Stomach (tissue), 9 donors: ENCODE measurements around the gene UGT1A6. TPM values are rescaled to one million over a fixed set of nuclear protein-coding genes. Genes with fewer than 3 reads are reported as not detected.

Experiments used
- DNase-seq, 2 donors: peaks; one replicate each; pipeline versions ENCODE4 v3.0.0 to v3.0.0-alpha.2; 2013 to 2019
- H3K27ac ChIP-seq, 5 donors: fragments of 200-600 bp in 4 of 5; sonication (generic) in 4 of 5; one replicate each; pipeline ENCODE4 v1.5.1; 2013 to 2019; ENCODE audit warnings: mild to moderate bottlenecking in 1 of 5, moderate library complexity in 1 of 5
- H3K27me3 ChIP-seq, 3 donors: fragments of 200-600 bp; sonication (generic); one replicate each; pipeline ENCODE4 v1.5.1; 2017 to 2019; ENCODE audit warnings: mixed run types in 1 of 3
- H3K36me3 ChIP-seq, 4 donors: fragments of 200-600 bp; sonication (generic); 1 replicate in 3 of 4; 2 replicates in 1 of 4; pipeline ENCODE4 v1.5.1; 2016 to 2019
- H3K4me1 ChIP-seq, 4 donors: fragments of 200-600 bp; sonication (generic); one replicate each; pipeline ENCODE4 v1.5.1; 2016 to 2019
- H3K4me3 ChIP-seq, 4 donors: fragments of 200-600 bp; sonication (generic) in 3 of 4; one replicate each; pipeline ENCODE4 v1.5.1; 2016 to 2019; ENCODE audit warnings: mild to moderate bottlenecking in 1 of 4
- H3K9me3 ChIP-seq, 4 donors: fragments of 200-600 bp; sonication (generic); one replicate each; pipeline ENCODE4 v1.5.1; 2016 to 2019
- EP300 ChIP-seq: sonication (generic); formaldehyde crosslinking; IDR thresholded peaks from one replicate; pipeline ENCODE4 v1.6.1; 2017; ENCODE audit warnings: antibody characterized with exemption
- POLR2A ChIP-seq, 4 donors: fragments of 450-650 bp; IDR thresholded peaks; one replicate each; pipeline ENCODE4 v1.6.1; 2016; ENCODE audit warnings: antibody characterized with exemption in 4 of 4, control low read depth in 2 of 4, mild to moderate bottlenecking in 1 of 4, moderate library complexity in 1 of 4
- POLR2AphosphoS5 ChIP-seq, 3 donors: sonication (generic); formaldehyde crosslinking; IDR thresholded peaks; one replicate each; pipeline ENCODE4 v1.6.1; 2016; ENCODE audit warnings: antibody characterized with exemption in 3 of 3
- WGBS, 5 donors: extraction: QIAGEN DNeasy Blood & Tissue Kit in 3 of 5; methylation state at CpG; one replicate each; pipeline versions ENCODE4 v1.1.5 to v1.1.7; 2013 to 2018; 5-methylcytosine and 5-hydroxymethylcytosine counted together
- intact Hi-C: fragments of 100-400 bp; cut with DNase I; formaldehyde crosslinking; loops from one replicate; pipeline ENCODE4 v1.15.1; 2023; ENCODE audit warnings: low total_unique reads
- polyA plus RNA-seq, 3 donors: library from polyadenylated mRNA; stranded (reverse); fragments of 200-250 nt; gene quantifications; one replicate each; pipeline ENCODE4 v1.2.3, GENCODE V29; 2013
- total RNA-seq, 5 donors: library from RNA; depleted of rRNA; stranded (reverse); fragments of >200 nt; gene quantifications; one replicate each; pipeline versions ENCODE4 v1.1.0 to v1.2.3, GENCODE V29; 2014 to 2016
- TF ChIP-seq, protein P1 (sequence below), 7 experiments: fragments of 450-650 bp in 4 of 7; fragments of 200-600 bp in 3 of 7; sonication (generic) in 3 of 7; IDR thresholded peaks; one replicate each; pipeline ENCODE4 v1.5.1; 2016 to 2019; ENCODE audit warnings: antibody characterized with exemption in 7 of 7, control low read depth in 2 of 7, mild to moderate bottlenecking in 1 of 7
- donor health status: healthy with polysubstance abuse.
- donor health status: Bipolar disorder and iron deficiency.
- donor health status: healthy.

Gene UGT1A6
- total and polyA plus RNA-seq, 8 donors = 3.5 to 184 (median 24.6) TPM

DNA sequence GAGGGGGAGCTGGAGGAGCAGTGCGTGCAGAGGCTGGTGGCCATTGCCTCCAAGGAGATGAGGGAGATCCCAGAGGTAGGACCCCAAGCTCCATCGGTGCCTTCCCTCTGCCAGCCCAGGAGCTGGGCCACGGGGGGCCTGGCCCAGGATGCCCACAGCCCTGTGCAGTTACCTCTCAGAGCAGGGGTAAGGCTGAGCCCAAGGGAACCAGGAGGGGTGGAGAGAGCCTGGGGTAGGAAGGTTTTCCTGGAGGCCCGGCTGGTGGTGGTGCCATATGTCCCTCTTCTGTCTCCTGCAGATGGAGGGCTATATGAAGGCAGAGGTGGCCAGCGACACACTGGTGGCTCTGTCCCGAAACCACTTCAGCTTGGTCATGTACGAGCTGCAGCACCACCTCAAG, 96.9 kb downstream of the UGT1A6 start:
- no peaks in the 10 kb centered on the region for H3K36me3 ChIP-seq
- no peak overlapping the region for H3K4me3 ChIP-seq
- WGBS, 5 donors = 92 to 97% (median 95%) methylated on average over 4 to 7 of the region's 7 CpGs
- TF ChIP-seq POLR2AphosphoS5 (IDR thresholded peaks at IDR 0.05) (no peak), EP300 (no peak), POLR2A (IDR thresholded peaks at IDR 0.05) (no peak)
- TF ChIP-seq, protein P1, sequence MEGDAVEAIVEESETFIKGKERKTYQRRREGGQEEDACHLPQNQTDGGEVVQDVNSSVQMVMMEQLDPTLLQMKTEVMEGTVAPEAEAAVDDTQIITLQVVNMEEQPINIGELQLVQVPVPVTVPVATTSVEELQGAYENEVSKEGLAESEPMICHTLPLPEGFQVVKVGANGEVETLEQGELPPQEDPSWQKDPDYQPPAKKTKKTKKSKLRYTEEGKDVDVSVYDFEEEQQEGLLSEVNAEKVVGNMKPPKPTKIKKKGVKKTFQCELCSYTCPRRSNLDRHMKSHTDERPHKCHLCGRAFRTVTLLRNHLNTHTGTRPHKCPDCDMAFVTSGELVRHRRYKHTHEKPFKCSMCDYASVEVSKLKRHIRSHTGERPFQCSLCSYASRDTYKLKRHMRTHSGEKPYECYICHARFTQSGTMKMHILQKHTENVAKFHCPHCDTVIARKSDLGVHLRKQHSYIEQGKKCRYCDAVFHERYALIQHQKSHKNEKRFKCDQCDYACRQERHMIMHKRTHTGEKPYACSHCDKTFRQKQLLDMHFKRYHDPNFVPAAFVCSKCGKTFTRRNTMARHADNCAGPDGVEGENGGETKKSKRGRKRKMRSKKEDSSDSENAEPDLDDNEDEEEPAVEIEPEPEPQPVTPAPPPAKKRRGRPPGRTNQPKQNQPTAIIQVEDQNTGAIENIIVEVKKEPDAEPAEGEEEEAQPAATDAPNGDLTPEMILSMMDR (IDR thresholded peaks at IDR 0.05) = no peak
- H3K27me3 ChIP-seq = no peaks in the 10 kb centered on the region
- intact Hi-C loops = no loop called here
- H3K4me1 ChIP-seq = no peaks in the 10 kb centered on the region
- DNase-seq = peak in 1 of 2 donors; percentile 9
- no peaks in the 10 kb centered on the region for H3K9me3 ChIP-seq
- no peak overlapping the region for H3K27ac ChIP-seq

DNA sequence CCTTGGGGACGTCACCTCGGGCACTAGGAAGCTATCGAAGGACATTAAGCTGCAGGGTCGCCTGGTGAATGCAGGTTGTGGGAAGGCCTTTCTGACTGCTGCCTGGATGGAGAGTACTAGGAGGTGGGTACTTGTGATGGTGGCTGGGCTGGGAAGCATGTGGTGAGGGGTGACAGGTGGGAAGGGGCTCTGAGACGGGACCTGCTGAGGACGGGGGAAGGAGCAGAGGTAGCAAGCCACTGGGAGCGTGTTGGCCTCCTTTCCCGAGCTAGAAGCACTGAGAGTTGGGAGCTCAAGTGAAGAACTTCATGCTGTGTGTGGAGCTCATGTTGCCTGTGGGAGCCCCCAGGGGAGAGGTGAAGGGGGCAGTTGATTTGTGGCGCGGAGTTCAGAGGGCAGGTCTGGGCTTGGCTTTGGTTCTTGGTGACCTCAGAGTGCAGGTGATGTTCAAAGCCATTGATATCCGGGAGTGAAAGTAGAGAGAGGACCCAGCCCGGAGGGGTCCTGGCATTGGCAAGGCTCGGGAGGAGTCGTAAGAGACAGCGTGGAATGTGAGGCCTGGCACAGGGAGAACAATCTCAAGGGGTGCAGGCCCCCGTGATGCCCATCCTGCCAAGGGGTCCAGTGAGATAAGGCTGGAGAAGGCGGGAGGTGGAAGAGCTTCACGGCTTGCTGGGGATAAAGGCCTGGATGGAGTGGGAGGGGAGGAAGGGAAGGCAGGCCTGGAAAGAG, 98.6 kb downstream of the UGT1A6 start:
- TF ChIP-seq POLR2A (IDR thresholded peaks at IDR 0.05) = no peak
- no peak for TF ChIP-seq EP300
- no peak for TF ChIP-seq POLR2AphosphoS5 (IDR thresholded peaks at IDR 0.05)
- TF ChIP-seq, protein P1 (IDR thresholded peaks at IDR 0.05) = no peak
- Histone ChIP-seq H3K4me1 (no peaks in the 10 kb centered on the region), H3K9me3 (no peaks in the 10 kb centered on the region), H3K27me3 (no peaks in the 10 kb centered on the region), H3K27ac (no peak overlapping the region), H3K36me3 (no peaks in the 10 kb centered on the region), H3K4me3 (no peak overlapping the region)
- 77 to 88% (median 85%) methylated on average over 18 of the region's 18 CpGs for WGBS, 5 donors
- DNase-seq = peak in 1 of 2 donors; percentile 24
- intact Hi-C loops = no loop called here

DNA sequence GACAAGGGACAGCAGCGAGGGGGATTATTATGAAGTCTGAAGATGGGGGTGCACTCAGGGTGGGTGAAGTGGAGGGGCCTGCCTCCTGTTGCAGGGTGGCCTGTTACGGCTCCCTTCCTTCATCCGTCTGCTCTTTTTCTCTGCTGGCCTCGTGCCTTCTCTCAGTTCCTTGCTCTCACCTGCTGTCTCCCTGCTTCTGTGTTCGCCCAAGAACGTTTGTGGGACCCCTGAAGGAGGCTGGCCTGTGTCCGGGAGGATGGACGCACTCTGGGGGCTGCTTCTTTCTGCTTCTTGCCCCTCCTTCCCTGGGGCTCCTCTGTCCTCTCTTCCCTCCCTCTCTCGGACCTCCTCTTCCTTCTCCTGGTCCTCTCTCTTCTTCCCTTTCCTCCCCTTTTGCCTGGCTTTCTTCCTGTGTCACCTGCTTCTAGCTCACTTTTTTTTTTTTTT, 99.2 kb downstream of the UGT1A6 start:
- no peak for TF ChIP-seq POLR2AphosphoS5 (IDR thresholded peaks at IDR 0.05)
- no peak for TF ChIP-seq EP300
- TF ChIP-seq POLR2A (IDR thresholded peaks at IDR 0.05) = no peak
- TF ChIP-seq, protein P1 (IDR thresholded peaks at IDR 0.05) = no peak
- Histone ChIP-seq H3K9me3 (no peaks in the 10 kb centered on the region), H3K27ac (no peak overlapping the region), H3K4me1 (no peaks in the 10 kb centered on the region), H3K36me3 (no peaks in the 10 kb centered on the region), H3K27me3 (no peaks in the 10 kb centered on the region), H3K4me3 (no peak overlapping the region)
- WGBS, 5 donors = 76 to 82% (median 81%) methylated on average over 8 to 9 of the region's 9 CpGs
- intact Hi-C loops = no loop called here
- peak in 1 of 2 donors; percentile 8 for DNase-seq

DNA sequence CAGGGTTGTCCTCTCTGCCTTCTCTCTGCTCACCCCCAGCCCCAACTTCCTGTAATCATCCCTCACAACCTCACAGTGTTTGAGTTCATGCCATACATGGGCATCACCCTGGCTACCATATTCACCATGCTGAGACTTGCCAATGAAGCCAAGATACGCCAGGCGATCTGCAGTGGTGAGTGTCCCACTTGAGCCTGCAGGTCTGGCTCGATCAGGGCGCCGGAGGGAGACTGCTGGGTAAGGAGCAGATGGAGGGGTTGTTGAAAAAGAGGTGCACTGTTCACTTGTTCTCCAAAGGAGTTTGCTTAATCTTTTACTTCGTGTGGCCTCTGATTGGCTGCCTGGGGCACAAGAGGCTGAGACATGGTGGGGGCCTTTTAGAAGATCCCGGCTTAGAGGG, 100.0 kb downstream of the UGT1A6 start:
- Histone ChIP-seq H3K4me1 (no peaks in the 10 kb centered on the region), H3K27me3 (no peaks in the 10 kb centered on the region), H3K9me3 (no peaks in the 10 kb centered on the region), H3K36me3 (no peaks in the 10 kb centered on the region), H3K4me3 (no peak overlapping the region), H3K27ac (no peak overlapping the region)
- DNase-seq = peak in 1 of 2 donors; percentile 8
- TF ChIP-seq POLR2AphosphoS5 (IDR thresholded peaks at IDR 0.05) (no peak), EP300 (no peak), POLR2A (IDR thresholded peaks at IDR 0.05) (no peak)
- TF ChIP-seq, protein P1 (IDR thresholded peaks at IDR 0.05) = no peak
- intact Hi-C loops = no loop called here
- 86 to 95% (median 93%) methylated on average over 6 to 7 of the region's 7 CpGs for WGBS, 5 donors
